GM12865 (cell line): ENCODE results near the gene IQCN.

ENCODE experiments used
- DNase-seq: peaks from one replicate; pipeline ENCODE4 v3.0.0; 2010; ENCODE audit warnings: low read depth
- H3K4me3 ChIP-seq: 2 replicates; pipeline ENCODE4 v1.5.1; 2011; ENCODE audit warnings: mild to moderate bottlenecking, low read depth, low read length, control low read depth
- TF ChIP-seq, protein P1 (sequence below): IDR thresholded peaks from 2 replicates; pipeline ENCODE4 v1.5.1; 2011; ENCODE audit warnings: low read length, control low read depth, low read depth, inconsistent platforms; ENCODE audit not compliant: insufficient read depth; ENCODE audit errors: missing control alignments

IQCN gene

DNA sequence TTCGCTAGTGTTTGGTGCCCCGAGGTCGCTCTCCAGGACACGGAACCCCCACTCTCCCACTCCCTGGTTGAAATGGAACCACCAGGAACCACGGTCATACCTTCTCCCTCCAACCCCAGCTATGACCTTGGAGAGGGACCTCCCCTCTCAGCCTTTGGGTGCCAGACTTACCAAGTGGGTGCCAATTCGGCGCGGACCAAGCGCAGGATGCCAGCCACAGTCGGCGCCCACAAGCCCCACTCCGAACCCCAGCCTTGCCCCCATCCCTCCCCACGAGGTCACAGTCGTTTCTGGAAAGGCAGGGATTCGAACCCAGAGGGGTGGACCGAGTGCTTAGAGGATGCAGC is 48.9 kb downstream of the IQCN start:
- no peak for DNase-seq
- no peak overlapping the region; the same call in 1 of the 2 replicates for H3K4me3 ChIP-seq
- TF ChIP-seq, protein P1, sequence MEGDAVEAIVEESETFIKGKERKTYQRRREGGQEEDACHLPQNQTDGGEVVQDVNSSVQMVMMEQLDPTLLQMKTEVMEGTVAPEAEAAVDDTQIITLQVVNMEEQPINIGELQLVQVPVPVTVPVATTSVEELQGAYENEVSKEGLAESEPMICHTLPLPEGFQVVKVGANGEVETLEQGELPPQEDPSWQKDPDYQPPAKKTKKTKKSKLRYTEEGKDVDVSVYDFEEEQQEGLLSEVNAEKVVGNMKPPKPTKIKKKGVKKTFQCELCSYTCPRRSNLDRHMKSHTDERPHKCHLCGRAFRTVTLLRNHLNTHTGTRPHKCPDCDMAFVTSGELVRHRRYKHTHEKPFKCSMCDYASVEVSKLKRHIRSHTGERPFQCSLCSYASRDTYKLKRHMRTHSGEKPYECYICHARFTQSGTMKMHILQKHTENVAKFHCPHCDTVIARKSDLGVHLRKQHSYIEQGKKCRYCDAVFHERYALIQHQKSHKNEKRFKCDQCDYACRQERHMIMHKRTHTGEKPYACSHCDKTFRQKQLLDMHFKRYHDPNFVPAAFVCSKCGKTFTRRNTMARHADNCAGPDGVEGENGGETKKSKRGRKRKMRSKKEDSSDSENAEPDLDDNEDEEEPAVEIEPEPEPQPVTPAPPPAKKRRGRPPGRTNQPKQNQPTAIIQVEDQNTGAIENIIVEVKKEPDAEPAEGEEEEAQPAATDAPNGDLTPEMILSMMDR, result no peak

- H3K4me3 ChIP-seq, result peak overlapping the region; percentile 42
- TF ChIP-seq, protein P1, result no peak
- DNase-seq, result peak; percentile 99
Observed at GRCh38 chr19:18224525-18225354, 49.5 kb downstream of the IQCN start.

- peak; percentile 39 for DNase-seq
- peak overlapping the region; percentile 39 for H3K4me3 ChIP-seq
- TF ChIP-seq, protein P1, result no peak
Observed at GRCh38 chr19:18223860-18224524, 50.3 kb downstream of the IQCN start.

GRCh38 chr19:18221815-18222725 is 52.2 kb downstream of the IQCN start:
- DNase-seq, result no peak
- no peak overlapping the region for H3K4me3 ChIP-seq
- TF ChIP-seq, protein P1, result no peak

- H3K4me3 ChIP-seq, result no peak overlapping the region
- TF ChIP-seq, protein P1, result no peak
- no peak for DNase-seq
Observed at GRCh38 chr19:18220632-18221275, 53.5 kb downstream of the IQCN start.

DNA sequence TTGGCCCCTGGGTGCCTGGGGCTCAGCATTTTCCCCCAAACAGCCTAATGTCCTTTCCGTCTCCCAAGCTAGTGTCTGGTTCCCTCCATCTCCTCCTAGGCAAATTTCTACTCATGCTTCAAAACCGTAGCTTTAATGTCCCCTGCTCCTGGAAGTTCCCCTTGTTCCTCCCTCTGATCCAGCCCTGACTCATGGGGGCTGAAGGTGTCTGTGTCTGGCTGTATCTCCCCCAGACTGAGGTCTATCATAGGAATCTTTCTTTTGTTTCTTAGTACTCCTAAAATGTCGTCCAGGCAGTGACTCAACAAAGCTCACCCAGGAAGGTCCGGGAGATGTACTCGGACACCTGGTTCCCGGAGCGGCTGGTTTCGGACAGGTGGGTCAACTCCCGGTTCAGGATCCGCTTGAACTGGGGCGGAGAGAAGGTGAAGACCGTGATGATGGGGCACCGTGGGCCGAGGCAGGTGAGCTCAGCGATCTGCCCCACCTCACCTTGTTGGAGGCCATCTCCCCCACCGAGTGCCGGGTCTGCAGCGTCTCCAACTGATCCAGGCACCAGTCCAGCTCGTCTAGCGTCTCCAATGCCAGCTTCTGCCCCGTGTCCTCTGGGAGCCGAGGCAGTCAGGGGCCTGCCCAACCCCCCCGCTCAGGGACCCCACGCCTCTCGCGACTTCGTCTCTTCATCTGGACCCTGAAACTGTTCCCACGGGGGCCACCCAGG is 54.2 kb downstream of the IQCN start:
- TF ChIP-seq, protein P1, result no peak
- no peak overlapping the region for H3K4me3 ChIP-seq
- no peak for DNase-seq
